M059J (cell line): Measurements from ENCODE around the gene LRRTM2. TPM values are rescaled to one million over a fixed set of nuclear protein-coding genes. Genes with fewer than 3 reads are reported as not detected.
"Not testable (repeated sequence)": the region's sequence is repeated elsewhere in the genome, so short reads cannot be mapped to it uniquely, and the experiment has no call there.

ENCODE experiments used
- DNase-seq: peaks from one replicate; pipeline ENCODE4 v3.0.0-alpha.2; 2012; ENCODE audit warnings: low read depth
- total RNA-seq: library from RNA; depleted of rRNA; stranded (reverse); fragments of >200 nt; shearing (Covaris generic); gene quantifications from 2 replicates; pipeline ENCODE4 v1.2.3, GENCODE V29; 2014; rRNA removed

The LRRTM2 gene
- total RNA-seq = not detected in 2 replicates

- no peak for DNase-seq
These were observed at the start of gene LRRTM2 for GRCh38 chr5:138874771-138875551. Gene LRRTM2, minus strand, starts transcription at chr5:138875335. Its CDS starts 424 bp downstream, at chr5:138874911.

- no peak for DNase-seq
These were observed 47.4 kb upstream of the LRRTM2 start for GRCh38 chr5:138922494-138922893.

GRCh38 chr5:138921362-138921761 is 46.2 kb upstream of the LRRTM2 start:
- not testable (repeated sequence) for DNase-seq

- DNase-seq = no peak
These were observed 45.0 kb upstream of the LRRTM2 start for GRCh38 chr5:138920181-138920580.

- DNase-seq = no peak
These were observed 43.6 kb upstream of the LRRTM2 start for GRCh38 chr5:138918686-138919085.

GRCh38 chr5:138914338-138914737 is 39.2 kb upstream of the LRRTM2 start:
- DNase-seq = no peak

- no peak for DNase-seq
These were observed 38.6 kb upstream of the LRRTM2 start for GRCh38 chr5:138913773-138914172.

- no peak for DNase-seq
These were observed 37.0 kb upstream of the LRRTM2 start for GRCh38 chr5:138912093-138912492.

GRCh38 chr5:138911441-138911840 is 36.3 kb upstream of the LRRTM2 start:
- DNase-seq = peak; percentile 13

GRCh38 chr5:138910546-138911185 is 35.5 kb upstream of the LRRTM2 start:
- peak; percentile 42 for DNase-seq

GRCh38 chr5:138909734-138910133 is 34.6 kb upstream of the LRRTM2 start:
- no peak for DNase-seq

- peak; percentile 55 for DNase-seq
These were observed 30.4 kb upstream of the LRRTM2 start for GRCh38 chr5:138905541-138905940.

- peak; percentile 55 for DNase-seq
These were observed 28.1 kb upstream of the LRRTM2 start for GRCh38 chr5:138903130-138903775.

- DNase-seq = peak; percentile 44
These were observed 26.6 kb upstream of the LRRTM2 start for GRCh38 chr5:138901716-138902115.

- peak; percentile 85 for DNase-seq
These were observed 25.3 kb upstream of the LRRTM2 start for GRCh38 chr5:138900281-138900965.

- DNase-seq = no peak
These were observed 23.6 kb upstream of the LRRTM2 start for GRCh38 chr5:138898742-138899141.

- no peak for DNase-seq
These were observed 23.2 kb upstream of the LRRTM2 start for GRCh38 chr5:138898299-138898698.

GRCh38 chr5:138895918-138896317 is 20.8 kb upstream of the LRRTM2 start:
- no peak for DNase-seq

GRCh38 chr5:138890644-138891043 is 15.5 kb upstream of the LRRTM2 start:
- no peak for DNase-seq

- DNase-seq = no peak
These were observed 14.9 kb upstream of the LRRTM2 start for GRCh38 chr5:138889994-138890393.

GRCh38 chr5:138884554-138884953 is 9.4 kb upstream of the LRRTM2 start:
- no peak for DNase-seq

- DNase-seq = no peak
These were observed 9.0 kb upstream of the LRRTM2 start for GRCh38 chr5:138884094-138884493.
